Gastroesophageal sphincter (tissue), 3 donors: ENCODE data around the gene ZBTB46.

Experiments
- CTCF ChIP-seq, 4 experiments: fragments of 200-600 bp in 2 of 4; fragments of 450-650 bp in 2 of 4; sonication (generic) in 1 of 4; IDR thresholded peaks; one replicate each; pipeline ENCODE4 v1.5.1; 2017 to 2019; ENCODE audit warnings: antibody characterized with exemption in 4 of 4, mild to moderate bottlenecking in 2 of 4, moderate library complexity in 2 of 4
- EP300 ChIP-seq: sonication (generic); formaldehyde crosslinking; IDR thresholded peaks from one replicate; pipeline ENCODE4 v1.6.1; 2017; ENCODE audit warnings: antibody characterized with exemption, mild to moderate bottlenecking
- POLR2AphosphoS5 ChIP-seq: sonication (generic); formaldehyde crosslinking; IDR thresholded peaks from one replicate; pipeline ENCODE4 v1.6.1; 2017; ENCODE audit warnings: antibody characterized with exemption

GRCh38 chr20:63714858-63715257 is 116.2 kb downstream of the ZBTB46 start:
- TF ChIP-seq CTCF (IDR thresholded peaks at IDR 0.05) (no peak), POLR2AphosphoS5 (no peak), EP300 (no peak)
